ENCODE measurements around the gene SRSF8. TPM values are rescaled to one million over a fixed set of nuclear protein-coding genes. Genes with fewer than 3 reads are reported as not detected.

SRSF8 gene
- total RNA-seq, 3 donors from 2014 or later (not counting 1 experiment from before 2014, with no cell fraction given), result 40.0 to 51.8 (median 43.0) TPM

DNA sequence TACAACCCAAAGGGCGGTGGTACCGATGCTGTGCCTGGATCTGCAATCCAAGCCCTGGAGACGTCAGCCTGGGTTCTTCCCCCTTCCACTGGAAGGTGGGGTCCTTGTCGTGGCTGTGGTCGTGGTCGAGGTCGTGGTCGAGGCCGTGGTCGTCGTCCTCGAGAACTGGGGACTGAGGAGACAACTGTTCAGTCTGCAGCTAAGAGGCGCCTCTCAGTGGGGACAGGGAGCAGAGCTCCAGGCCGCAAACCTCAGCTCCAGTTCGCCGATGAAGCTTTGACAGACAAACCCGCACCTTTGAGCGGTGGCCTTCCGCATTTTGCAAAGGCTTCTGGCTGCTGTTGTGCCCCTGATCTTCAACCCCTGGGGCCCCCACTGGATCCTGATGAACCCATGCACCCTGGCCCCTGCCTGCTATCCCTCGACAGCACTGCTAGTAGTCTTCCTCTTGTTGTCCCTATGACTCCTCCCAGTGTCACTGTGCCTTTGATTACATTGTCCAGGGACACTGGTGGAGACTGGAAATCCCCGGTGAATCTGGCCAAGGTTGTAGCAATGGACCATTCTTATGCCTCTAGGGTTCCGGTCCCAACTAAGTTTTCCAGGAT, 16.0 kb upstream of the SRSF8 start:
- no peak overlapping the region for H3K27ac Mint-ChIP-seq
- Histone ChIP-seq H3K27me3 (ENCODE audit: control insufficient read depth, insufficient read depth, low read length) (no peaks in the 10 kb centered on the region), H3K36me3 (ENCODE audit: control insufficient read depth, insufficient read depth, low read length) (no peaks in the 10 kb centered on the region), H3K9me3 (ENCODE audit: control insufficient read depth, insufficient read depth, low read length) (no peaks in the 10 kb centered on the region), H3K4me3 (ENCODE audit: low read length) (no peak overlapping the region), H3K4me1 (ENCODE audit: control insufficient read depth, insufficient read depth, low read length) (no peaks in the 10 kb centered on the region), H3K27ac (ENCODE audit: low read length) (no peak overlapping the region)
- DNase-seq, result no peak
- no peaks in the 10 kb centered on the region for H3K9me3 Mint-ChIP-seq
- no peak overlapping the region for H3K4me3 Mint-ChIP-seq
- intact Hi-C loops (cut with micrococcal nuclease), result no loop called here
- H3K36me3 Mint-ChIP-seq, result no peaks in the 10 kb centered on the region
- WGBS (ENCODE audit: insufficient coverage), result 79% methylated on average over 22 of the region's 22 CpGs
- ATAC-seq, result no peak
- TF ChIP-seq, protein P1, sequence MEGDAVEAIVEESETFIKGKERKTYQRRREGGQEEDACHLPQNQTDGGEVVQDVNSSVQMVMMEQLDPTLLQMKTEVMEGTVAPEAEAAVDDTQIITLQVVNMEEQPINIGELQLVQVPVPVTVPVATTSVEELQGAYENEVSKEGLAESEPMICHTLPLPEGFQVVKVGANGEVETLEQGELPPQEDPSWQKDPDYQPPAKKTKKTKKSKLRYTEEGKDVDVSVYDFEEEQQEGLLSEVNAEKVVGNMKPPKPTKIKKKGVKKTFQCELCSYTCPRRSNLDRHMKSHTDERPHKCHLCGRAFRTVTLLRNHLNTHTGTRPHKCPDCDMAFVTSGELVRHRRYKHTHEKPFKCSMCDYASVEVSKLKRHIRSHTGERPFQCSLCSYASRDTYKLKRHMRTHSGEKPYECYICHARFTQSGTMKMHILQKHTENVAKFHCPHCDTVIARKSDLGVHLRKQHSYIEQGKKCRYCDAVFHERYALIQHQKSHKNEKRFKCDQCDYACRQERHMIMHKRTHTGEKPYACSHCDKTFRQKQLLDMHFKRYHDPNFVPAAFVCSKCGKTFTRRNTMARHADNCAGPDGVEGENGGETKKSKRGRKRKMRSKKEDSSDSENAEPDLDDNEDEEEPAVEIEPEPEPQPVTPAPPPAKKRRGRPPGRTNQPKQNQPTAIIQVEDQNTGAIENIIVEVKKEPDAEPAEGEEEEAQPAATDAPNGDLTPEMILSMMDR (IDR thresholded peaks at IDR 0.05), result no peak
- peaks cover 23 to 58% of the 10 kb centered on the region in 2 donors for H3K27me3 Mint-ChIP-seq (ENCODE audit: low read depth in 2 of 2)
- H3K4me1 Mint-ChIP-seq, result no peaks in the 10 kb centered on the region

GRCh38 chr11:95054356-95054755, 12.4 kb upstream of the SRSF8 start:
- Mint-ChIP-seq H3K9me3 (no peaks in the 10 kb centered on the region), H3K4me3 (no peak overlapping the region), H3K27me3 (ENCODE audit: low read depth in 2 of 2) (peaks cover 22 to 47% of the 10 kb centered on the region in 2 donors), H3K27ac (no peak overlapping the region), H3K36me3 (no peaks in the 10 kb centered on the region), H3K4me1 (no peaks in the 10 kb centered on the region)
- no peak overlapping the region for H3K27ac ChIP-seq (ENCODE audit: low read length)
- ATAC-seq (no peak), DNase-seq (no peak)
- no peaks in the 10 kb centered on the region for H3K9me3 ChIP-seq (ENCODE audit: control insufficient read depth, insufficient read depth, low read length)
- H3K27me3 ChIP-seq (ENCODE audit: control insufficient read depth, insufficient read depth, low read length), result peaks cover 3% of the 10 kb centered on the region
- 100% methylated on average over 1 of the region's 2 CpGs for WGBS (ENCODE audit: insufficient coverage)
- TF ChIP-seq, protein P1 (IDR thresholded peaks at IDR 0.05), result no peak
- intact Hi-C loops (cut with micrococcal nuclease), result no loop called here
- H3K4me1 ChIP-seq (ENCODE audit: control insufficient read depth, insufficient read depth, low read length), result no peaks in the 10 kb centered on the region
- H3K36me3 ChIP-seq (ENCODE audit: control insufficient read depth, insufficient read depth, low read length), result no peaks in the 10 kb centered on the region
- H3K4me3 ChIP-seq (ENCODE audit: low read length), result no peak overlapping the region

DNA sequence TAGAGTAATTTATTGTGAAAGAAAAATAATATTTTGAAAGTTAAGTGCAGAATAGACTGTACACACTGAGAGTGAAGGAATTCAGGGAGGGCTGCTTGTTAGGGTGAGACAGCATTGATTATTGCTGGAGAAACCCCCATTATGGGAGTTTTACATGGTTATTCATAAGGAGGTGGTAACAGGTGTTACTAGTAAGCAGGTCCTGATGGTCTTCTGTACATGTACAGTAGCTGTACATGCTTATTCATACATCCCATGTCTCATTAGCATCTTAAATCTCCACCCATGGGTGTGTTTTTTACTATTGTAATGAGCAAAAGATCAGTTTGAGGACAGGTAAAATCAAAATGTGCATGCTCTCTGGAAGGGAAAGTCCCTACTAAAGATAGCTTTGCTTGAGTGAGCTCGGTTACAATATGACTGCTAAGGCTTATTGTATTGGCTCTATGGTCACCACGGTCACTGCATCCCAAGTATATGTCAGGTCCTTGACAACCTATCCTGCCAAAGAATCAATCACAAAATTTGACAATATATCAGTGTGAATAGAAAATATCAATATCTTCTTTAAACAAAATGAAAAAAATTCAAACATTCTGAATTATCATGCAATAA, 11.3 kb upstream of the SRSF8 start:
- intact Hi-C loops (cut with micrococcal nuclease), result no loop called here
- Mint-ChIP-seq H3K27me3 (ENCODE audit: low read depth in 2 of 2) (peaks cover 22 to 52% of the 10 kb centered on the region in 2 donors), H3K4me1 (no peaks in the 10 kb centered on the region), H3K9me3 (no peaks in the 10 kb centered on the region), H3K4me3 (no peak overlapping the region), H3K27ac (no peak overlapping the region), H3K36me3 (no peaks in the 10 kb centered on the region)
- ATAC-seq (no peak), DNase-seq (no peak)
- Histone ChIP-seq H3K36me3 (ENCODE audit: control insufficient read depth, insufficient read depth, low read length) (no peaks in the 10 kb centered on the region), H3K27me3 (ENCODE audit: control insufficient read depth, insufficient read depth, low read length) (peaks cover 3% of the 10 kb centered on the region), H3K9me3 (ENCODE audit: control insufficient read depth, insufficient read depth, low read length) (no peaks in the 10 kb centered on the region), H3K27ac (ENCODE audit: low read length) (no peak overlapping the region), H3K4me3 (ENCODE audit: low read length) (no peak overlapping the region), H3K4me1 (ENCODE audit: control insufficient read depth, insufficient read depth, low read length) (no peaks in the 10 kb centered on the region)
- 42% methylated on average over 2 of the region's 2 CpGs for WGBS (ENCODE audit: insufficient coverage)
- TF ChIP-seq, protein P1 (IDR thresholded peaks at IDR 0.05), result no peak

All from natural killer cell (primary cell).